GM12874 (cell line): ENCODE data around the gene ERLEC1.
A peak's percentile ranks its signal among the peaks of the same experiment; 100 is the strongest.

Source experiments
- TF ChIP-seq, protein P1 (sequence below): IDR thresholded peaks from 2 replicates; pipeline ENCODE4 v1.5.1; 2011; ENCODE audit warnings: low read depth, mild to moderate bottlenecking, control low read depth, low read length, moderate library complexity; ENCODE audit not compliant: insufficient read depth

Gene ERLEC1, protein sequence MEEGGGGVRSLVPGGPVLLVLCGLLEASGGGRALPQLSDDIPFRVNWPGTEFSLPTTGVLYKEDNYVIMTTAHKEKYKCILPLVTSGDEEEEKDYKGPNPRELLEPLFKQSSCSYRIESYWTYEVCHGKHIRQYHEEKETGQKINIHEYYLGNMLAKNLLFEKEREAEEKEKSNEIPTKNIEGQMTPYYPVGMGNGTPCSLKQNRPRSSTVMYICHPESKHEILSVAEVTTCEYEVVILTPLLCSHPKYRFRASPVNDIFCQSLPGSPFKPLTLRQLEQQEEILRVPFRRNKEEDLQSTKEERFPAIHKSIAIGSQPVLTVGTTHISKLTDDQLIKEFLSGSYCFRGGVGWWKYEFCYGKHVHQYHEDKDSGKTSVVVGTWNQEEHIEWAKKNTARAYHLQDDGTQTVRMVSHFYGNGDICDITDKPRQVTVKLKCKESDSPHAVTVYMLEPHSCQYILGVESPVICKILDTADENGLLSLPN

DNA sequence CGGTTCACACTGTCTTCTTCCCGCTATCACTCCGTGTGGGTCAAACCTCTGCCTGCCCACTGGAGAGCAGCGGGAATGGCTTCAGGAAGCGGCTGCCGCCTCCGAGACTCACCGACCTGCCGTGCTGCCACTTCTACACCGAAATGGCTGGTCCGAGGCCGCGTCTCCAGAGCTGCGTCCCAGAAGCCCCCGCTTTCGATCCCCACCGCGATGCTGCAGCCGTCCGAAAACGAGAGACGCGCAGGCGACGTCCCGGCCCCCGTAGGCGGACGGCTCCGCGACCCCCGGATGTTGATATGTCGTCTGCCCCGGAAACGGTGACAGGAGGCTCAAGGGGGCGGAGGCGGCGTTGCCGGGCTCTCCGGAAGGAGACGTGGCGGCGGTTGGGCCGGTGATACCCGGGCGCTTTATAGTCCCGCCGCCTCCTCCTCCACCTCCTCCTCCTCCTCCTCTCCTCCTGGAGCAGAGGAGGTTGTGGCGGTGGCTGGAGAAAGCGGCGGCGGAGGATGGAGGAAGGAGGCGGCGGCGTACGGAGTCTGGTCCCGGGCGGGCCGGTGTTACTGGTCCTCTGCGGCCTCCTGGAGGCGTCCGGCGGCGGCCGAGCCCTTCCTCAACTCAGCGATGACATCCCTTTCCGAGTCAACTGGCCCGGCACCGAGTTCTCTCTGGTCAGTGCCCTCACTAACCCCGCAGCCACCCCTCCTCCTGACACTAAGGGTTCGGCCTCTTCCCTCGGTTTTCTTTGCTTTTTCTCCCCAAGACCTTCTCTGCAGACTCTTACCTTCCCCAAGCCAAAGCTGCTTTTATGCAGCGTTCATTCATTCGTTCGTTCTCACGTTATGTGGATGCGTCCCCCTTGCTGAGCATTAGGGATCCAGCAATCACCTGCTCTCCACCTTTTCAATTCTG is at the start of gene ERLEC1, which contains the start of gene ASB3:
ERLEC1 (plus strand) TSS at position 340 of the 909 bp plus-strand sequence; CDS start at position 507, 167 bp downstream.
ASB3 (minus strand) TSS at position 249 of the 909 bp plus-strand sequence. CDS start 21,381 bp downstream, outside the sequence.
- TF ChIP-seq, protein P1, sequence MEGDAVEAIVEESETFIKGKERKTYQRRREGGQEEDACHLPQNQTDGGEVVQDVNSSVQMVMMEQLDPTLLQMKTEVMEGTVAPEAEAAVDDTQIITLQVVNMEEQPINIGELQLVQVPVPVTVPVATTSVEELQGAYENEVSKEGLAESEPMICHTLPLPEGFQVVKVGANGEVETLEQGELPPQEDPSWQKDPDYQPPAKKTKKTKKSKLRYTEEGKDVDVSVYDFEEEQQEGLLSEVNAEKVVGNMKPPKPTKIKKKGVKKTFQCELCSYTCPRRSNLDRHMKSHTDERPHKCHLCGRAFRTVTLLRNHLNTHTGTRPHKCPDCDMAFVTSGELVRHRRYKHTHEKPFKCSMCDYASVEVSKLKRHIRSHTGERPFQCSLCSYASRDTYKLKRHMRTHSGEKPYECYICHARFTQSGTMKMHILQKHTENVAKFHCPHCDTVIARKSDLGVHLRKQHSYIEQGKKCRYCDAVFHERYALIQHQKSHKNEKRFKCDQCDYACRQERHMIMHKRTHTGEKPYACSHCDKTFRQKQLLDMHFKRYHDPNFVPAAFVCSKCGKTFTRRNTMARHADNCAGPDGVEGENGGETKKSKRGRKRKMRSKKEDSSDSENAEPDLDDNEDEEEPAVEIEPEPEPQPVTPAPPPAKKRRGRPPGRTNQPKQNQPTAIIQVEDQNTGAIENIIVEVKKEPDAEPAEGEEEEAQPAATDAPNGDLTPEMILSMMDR = 0 out of 2 replicates have a peak, but pooled peaks have one; percentile 4

DNA sequence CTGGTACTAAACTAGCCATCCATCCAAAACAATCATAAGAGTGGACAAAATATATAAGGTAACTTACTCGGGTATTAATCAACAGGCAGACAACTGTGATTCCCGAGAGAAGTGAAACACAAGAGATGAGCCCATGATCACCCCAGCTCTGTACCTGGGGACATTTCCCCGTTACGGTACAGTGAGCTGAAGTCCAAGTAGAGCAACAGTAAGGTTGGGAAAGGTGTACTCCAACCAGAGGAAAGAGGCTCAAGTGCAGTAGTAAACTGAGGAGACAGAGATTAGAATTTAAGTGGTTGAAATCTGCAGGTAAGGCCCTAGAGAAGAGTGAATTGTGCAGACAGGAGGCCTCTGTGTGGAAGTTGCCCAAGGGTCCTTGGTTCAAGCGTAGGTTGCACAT is 49.8 kb upstream of the ERLEC1 start:
- TF ChIP-seq, protein P1 = no peak

DNA sequence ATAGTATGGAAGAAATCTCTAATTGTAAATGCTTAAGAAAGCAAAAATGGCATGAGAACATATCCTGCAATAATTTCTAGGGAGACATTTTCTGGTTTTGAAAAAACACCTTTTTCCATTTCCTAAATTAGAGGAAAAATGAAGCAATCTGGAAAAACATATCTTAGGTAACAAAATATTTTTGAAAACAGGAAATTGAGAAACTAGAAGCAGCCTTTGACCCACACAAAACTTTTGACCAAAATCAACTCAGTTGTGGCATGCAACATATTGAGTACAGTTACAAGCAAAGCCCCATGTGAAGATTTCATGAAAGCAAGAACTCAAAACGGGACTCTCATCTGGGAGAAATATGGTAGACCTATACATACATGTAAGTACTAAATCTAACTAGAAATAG is 47.8 kb upstream of the ERLEC1 start:
- TF ChIP-seq, protein P1 = no peak

DNA sequence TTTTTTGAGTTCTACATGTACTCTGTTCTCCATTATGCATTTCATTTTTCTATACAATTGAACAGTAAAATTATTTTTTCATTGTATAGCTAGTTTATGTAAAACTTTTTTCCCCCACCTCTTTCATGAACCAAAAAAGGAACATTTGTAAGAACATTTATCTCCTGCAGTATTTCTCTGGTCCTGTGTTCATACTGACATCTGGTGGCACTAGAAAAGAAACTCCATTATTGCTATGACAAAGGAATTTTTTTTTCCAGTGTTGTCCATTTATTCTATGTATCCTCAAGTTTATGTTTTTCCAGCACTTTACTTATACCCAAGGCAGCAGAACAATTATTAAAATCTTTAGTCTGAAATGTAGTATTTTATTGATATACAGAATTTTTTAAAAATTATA is 46.7 kb upstream of the ERLEC1 start:
- TF ChIP-seq, protein P1 = no peak

DNA sequence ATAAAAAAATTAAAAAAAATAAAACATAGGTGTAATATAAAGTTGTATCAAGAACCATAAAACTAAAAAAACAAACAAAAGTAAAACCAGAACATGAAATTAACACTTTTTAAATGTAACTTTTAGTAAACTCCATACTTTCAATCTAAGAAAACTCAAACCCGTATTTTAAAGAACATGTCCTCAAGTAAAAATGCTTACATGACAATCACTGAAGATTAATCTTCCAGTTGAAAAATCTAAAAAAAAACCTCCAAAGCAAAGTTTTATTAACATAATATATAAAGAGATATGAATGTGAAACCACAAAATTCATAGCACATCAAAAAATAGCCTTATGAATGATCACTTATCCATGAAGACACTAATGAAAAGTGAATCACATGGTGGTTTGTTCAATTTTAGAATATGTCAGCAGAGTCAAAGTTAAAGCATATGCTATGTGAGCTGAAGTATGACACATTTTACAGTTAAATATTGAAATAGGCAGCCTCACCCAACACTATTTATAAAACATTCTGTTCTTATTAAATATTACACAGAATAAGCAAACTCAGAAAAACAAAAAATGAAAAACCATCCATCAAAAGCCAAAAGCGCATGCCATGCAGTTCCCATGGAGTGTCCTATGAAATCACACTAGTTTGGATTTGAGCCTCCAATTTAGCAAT is 42.3 kb upstream of the ERLEC1 start:
- TF ChIP-seq, protein P1 = no peak

DNA sequence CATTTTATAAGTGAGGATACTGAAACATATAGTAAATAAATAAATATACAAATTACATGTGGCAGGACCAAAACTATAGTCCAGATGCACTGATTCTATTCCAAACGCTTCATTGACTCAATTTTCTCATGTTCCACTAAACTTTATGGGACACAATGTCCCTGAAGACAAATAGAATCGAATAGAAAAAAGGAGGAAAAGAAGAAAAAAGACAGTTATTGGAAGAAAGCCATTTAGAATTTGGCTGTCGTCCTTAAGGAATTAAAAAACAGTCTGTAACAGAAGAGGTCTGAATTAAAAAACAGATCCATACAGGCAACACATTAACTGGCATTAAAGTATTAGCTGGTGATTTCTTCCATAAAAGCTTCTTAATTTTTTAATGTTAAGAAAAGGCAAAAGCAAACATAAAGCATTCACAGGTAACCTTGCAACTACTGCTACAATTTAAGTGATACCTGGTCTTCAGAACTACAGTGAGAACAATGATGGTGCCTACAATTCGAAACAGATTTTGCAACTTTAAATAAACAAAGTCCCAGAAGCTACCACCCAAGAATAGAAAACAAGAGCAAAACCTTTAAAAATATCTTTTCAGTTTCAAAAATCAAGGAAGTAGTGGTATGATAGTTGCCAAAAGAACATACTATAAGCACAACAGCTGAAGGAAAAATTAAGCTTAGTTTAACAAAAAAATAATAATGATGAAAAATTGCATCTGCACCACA is 36.6 kb upstream of the ERLEC1 start:
- TF ChIP-seq, protein P1 = no peak
